Prostate gland (tissue), 2 donors: Measurements from ENCODE around the gene USP9Y.

Experiments used
- POLR2A ChIP-seq: fragments of 450-650 bp; IDR thresholded peaks from one replicate; pipeline ENCODE4 v1.6.1; 2016; ENCODE audit warnings: antibody characterized with exemption, mild to moderate bottlenecking
- TF ChIP-seq, protein P1 (sequence below), 4 experiments: fragments of 200-600 bp in 2 of 4; fragments of 450-650 bp in 2 of 4; sonication (generic) in 2 of 4; IDR thresholded peaks; 1 replicate in 3 of 4; 2 replicates in 1 of 4; pipeline ENCODE4 v1.5.1; 2016 to 2019; ENCODE audit warnings: antibody characterized with exemption in 4 of 4, mild to moderate bottlenecking in 2 of 4, moderate library complexity in 2 of 4

DNA sequence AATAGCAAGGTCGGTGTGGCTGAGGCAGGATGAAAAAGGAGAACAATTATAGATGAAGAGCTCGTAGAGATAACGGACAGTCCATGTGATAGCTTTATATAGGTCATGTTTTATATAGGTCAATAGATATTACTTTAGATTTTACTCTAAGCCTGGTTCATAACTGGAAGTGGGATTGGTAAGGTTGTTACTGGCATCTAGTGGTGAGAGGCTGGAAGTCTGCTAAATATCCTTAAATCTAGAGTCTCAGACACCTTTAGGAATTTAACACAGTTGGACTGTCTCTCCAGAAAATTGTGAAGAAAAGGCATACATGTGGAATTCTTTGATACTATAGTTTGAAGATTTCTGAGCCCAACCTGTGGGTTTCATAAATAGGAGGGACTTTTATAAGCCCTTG, 108.0 kb downstream of the USP9Y start:
- TF ChIP-seq, protein P1, sequence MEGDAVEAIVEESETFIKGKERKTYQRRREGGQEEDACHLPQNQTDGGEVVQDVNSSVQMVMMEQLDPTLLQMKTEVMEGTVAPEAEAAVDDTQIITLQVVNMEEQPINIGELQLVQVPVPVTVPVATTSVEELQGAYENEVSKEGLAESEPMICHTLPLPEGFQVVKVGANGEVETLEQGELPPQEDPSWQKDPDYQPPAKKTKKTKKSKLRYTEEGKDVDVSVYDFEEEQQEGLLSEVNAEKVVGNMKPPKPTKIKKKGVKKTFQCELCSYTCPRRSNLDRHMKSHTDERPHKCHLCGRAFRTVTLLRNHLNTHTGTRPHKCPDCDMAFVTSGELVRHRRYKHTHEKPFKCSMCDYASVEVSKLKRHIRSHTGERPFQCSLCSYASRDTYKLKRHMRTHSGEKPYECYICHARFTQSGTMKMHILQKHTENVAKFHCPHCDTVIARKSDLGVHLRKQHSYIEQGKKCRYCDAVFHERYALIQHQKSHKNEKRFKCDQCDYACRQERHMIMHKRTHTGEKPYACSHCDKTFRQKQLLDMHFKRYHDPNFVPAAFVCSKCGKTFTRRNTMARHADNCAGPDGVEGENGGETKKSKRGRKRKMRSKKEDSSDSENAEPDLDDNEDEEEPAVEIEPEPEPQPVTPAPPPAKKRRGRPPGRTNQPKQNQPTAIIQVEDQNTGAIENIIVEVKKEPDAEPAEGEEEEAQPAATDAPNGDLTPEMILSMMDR (IDR thresholded peaks at IDR 0.05) = peak in 2 of 4 experiments; percentile 21 to 34
- TF ChIP-seq POLR2A = no peak
